CD4-positive, alpha-beta T cell treated with Interleukin-12 subunit alpha and Interleukin-12 subunit beta, for 1 hour (primary cell): ENCODE measurements around the gene OGDH.
A peak's percentile ranks its signal among the peaks of the same experiment; 100 is the strongest.
"Not testable (repeated sequence)": the region's sequence is repeated elsewhere in the genome, so short reads cannot be mapped to it uniquely, and the experiment has no call there.

Experiments used
- DNase-seq: peaks from one replicate; pipeline ENCODE4 v3.0.0-alpha.2; 2020

The OGDH gene

GRCh38 chr7:44580945-44581878 lies 25.2 kb upstream of the OGDH start:
- peak; percentile 64 for DNase-seq

- DNase-seq, result peak; percentile 100
Measured at GRCh38 chr7:44581879-44582603, 24.4 kb upstream of the OGDH start, which contains the start of gene TMED4. TSS of gene TMED4 (minus strand) at chr7:44582231. CDS start at chr7:44582206, 25 bp downstream.

GRCh38 chr7:44583146-44583865 lies 23.1 kb upstream of the OGDH start:
- DNase-seq, result no peak

GRCh38 chr7:44587843-44588711 lies 18.4 kb upstream of the OGDH start:
- peak; percentile 79 for DNase-seq

- DNase-seq, result no peak
Measured at GRCh38 chr7:44590910-44591309, 15.5 kb upstream of the OGDH start.

GRCh38 chr7:44595934-44596635 lies 10.3 kb upstream of the OGDH start:
- no peak for DNase-seq

GRCh38 chr7:44597181-44597580 lies 9.2 kb upstream of the OGDH start:
- DNase-seq, result not testable (repeated sequence)

- no peak for DNase-seq
Measured at GRCh38 chr7:44599222-44599621, 7.2 kb upstream of the OGDH start.

- DNase-seq, result no peak
Measured at GRCh38 chr7:44602576-44602910, 3.9 kb upstream of the OGDH start.

GRCh38 chr7:44603193-44603592 lies 3.2 kb upstream of the OGDH start:
- no peak for DNase-seq

GRCh38 chr7:44604941-44605340 lies 1.5 kb upstream of the OGDH start:
- DNase-seq, result no peak

GRCh38 chr7:44607141-44608068 lies 978 bp downstream of the OGDH start:
- no peak for DNase-seq

GRCh38 chr7:44608916-44609648 lies 2.7 kb downstream of the OGDH start:
- peak; percentile 51 for DNase-seq

- no peak for DNase-seq
Measured at GRCh38 chr7:44609829-44610228, 3.4 kb downstream of the OGDH start.

- peak; percentile 61 for DNase-seq
Measured at GRCh38 chr7:44615149-44615611, 8.8 kb downstream of the OGDH start.

GRCh38 chr7:44615793-44616192 lies 9.4 kb downstream of the OGDH start:
- DNase-seq, result no peak

GRCh38 chr7:44616545-44616944 lies 10.1 kb downstream of the OGDH start:
- DNase-seq, result no peak

GRCh38 chr7:44617225-44617890 lies 10.9 kb downstream of the OGDH start:
- DNase-seq, result peak; percentile 36

GRCh38 chr7:44618045-44618444 lies 11.6 kb downstream of the OGDH start:
- no peak for DNase-seq
